Measurements from ENCODE around the gene WNT10A.

WNT10A gene

DNA sequence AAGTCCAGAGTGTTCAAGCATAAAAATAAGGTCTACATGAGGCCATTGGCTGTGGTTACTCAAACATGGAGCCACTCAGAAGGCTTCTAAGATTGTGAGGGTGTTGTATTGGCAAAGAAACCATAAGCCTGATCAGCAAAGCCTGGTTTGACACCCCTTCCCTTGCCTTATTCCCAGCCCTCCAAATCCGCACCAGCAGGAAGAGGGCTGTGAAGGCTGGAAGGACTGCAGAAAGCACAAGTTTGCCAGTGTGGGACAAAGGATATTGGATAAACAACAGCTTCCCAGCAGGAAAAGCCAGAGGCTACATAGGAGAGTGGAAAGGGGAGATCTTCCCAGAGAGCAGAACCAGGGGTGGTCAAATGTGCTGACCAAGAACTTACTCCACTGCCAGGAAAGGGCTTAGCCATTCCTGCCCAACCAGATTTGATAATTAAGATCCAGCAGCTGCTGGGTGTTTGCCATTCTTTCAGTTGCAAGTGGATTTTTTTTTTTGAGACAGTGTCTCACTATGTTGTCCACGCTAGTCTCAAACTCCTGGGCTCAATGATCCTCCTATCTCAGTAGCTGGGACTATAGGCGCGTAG, 47.5 kb upstream of the WNT10A start:
- Histone ChIP-seq H3K79me1 (ENCODE audit: low read length) (no peaks in the 10 kb centered on the region), H3K14ac (ENCODE audit: low read length) (no peak overlapping the region), H3K27ac (ENCODE audit: low read depth, low read length) (no peak overlapping the region), H3K36me3 (ENCODE audit: control insufficient read depth in 1 of 2, insufficient read depth in 2 of 2, low read length in 2 of 2) (no peaks in the 10 kb centered on the region), H3K79me2 (ENCODE audit: control insufficient read depth, insufficient read depth, low read length, poor library complexity) (no peaks in the 10 kb centered on the region), H2BK120ac (ENCODE audit: insufficient read depth, low read length, poor library complexity) (no peak overlapping the region), H3K9ac (ENCODE audit: low read length) (no peak overlapping the region), H3K9me3 (ENCODE audit: insufficient read depth, low read depth, low read length) (no peaks in the 10 kb centered on the region), H3K4me2 (ENCODE audit: low read length) (no peak overlapping the region), H3K18ac (ENCODE audit: low read length) (no peak overlapping the region), H3K4me1 (ENCODE audit: control insufficient read depth in 1 of 2, insufficient read depth in 2 of 2, low read length in 2 of 2) (no peaks in the 10 kb centered on the region), H2AK5ac (ENCODE audit: low read length) (no peak overlapping the region), H4K12ac (ENCODE audit: low read depth, low read length) (no peak overlapping the region), H2AFZ (ENCODE audit: insufficient read depth, low read length, poor library complexity) (no peak overlapping the region), H4K91ac (ENCODE audit: low read depth, low read length) (no peak overlapping the region), H3K4me3 (ENCODE audit: low read depth, low read length) (no peak overlapping the region), H2BK5ac (ENCODE audit: low read depth, low read length, poor library complexity) (no peak overlapping the region), H3K27me3 (ENCODE audit: insufficient read depth, low read length) (no peaks in the 10 kb centered on the region), H3K4ac (ENCODE audit: low read depth, low read length) (no peak overlapping the region), H2BK12ac (ENCODE audit: low read length) (no peak overlapping the region), H3K23ac (ENCODE audit: low read length) (no peak overlapping the region), H4K8ac (ENCODE audit: low read depth, low read length) (no peak overlapping the region)
- no peak for DNase-seq
- no CpG with 5 or more reads among the region's 4 CpGs for WGBS (ENCODE audit: extremely low coverage, insufficient coverage, insufficient read length)

DNA sequence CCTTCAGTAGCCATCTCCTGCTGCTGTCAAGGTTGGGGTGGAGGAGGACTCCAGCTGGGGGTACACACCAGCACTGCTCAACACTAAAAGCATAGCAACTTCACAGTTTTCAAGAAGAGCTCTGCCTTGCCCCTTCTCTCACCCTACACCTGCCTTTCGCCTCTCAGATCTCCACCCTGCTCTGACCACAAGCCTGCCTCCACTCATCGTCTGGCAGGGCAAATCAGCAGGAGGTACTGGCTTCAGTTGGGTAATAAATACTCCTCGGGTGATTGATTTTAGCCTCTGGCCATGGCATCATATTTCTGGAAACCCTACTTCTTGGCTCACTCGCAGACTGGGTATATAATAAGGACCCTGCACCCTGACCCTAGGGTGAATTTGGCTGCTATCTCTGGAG, 46.0 kb upstream of the WNT10A start:
- H3K4me2 ChIP-seq (ENCODE audit: low read length), result no peak overlapping the region
- no peak overlapping the region for H3K9ac ChIP-seq (ENCODE audit: low read length)
- H4K8ac ChIP-seq (ENCODE audit: low read depth, low read length), result no peak overlapping the region
- H2BK120ac ChIP-seq (ENCODE audit: insufficient read depth, low read length, poor library complexity), result no peak overlapping the region
- H3K36me3 ChIP-seq (ENCODE audit: control insufficient read depth in 1 of 2, insufficient read depth in 2 of 2, low read length in 2 of 2), result no peaks in the 10 kb centered on the region
- no peaks in the 10 kb centered on the region for H3K9me3 ChIP-seq (ENCODE audit: insufficient read depth, low read depth, low read length)
- H4K12ac ChIP-seq (ENCODE audit: low read depth, low read length), result no peak overlapping the region
- H3K79me2 ChIP-seq (ENCODE audit: control insufficient read depth, insufficient read depth, low read length, poor library complexity), result no peaks in the 10 kb centered on the region
- H2BK12ac ChIP-seq (ENCODE audit: low read length), result no peak overlapping the region
- no CpG with 5 or more reads among the region's 4 CpGs for WGBS (ENCODE audit: extremely low coverage, insufficient coverage, insufficient read length)
- no peaks in the 10 kb centered on the region for H3K27me3 ChIP-seq (ENCODE audit: insufficient read depth, low read length)
- no peaks in the 10 kb centered on the region for H3K79me1 ChIP-seq (ENCODE audit: low read length)
- H2AFZ ChIP-seq (ENCODE audit: insufficient read depth, low read length, poor library complexity), result no peak overlapping the region
- H3K4ac ChIP-seq (ENCODE audit: low read depth, low read length), result no peak overlapping the region
- H3K14ac ChIP-seq (ENCODE audit: low read length), result no peak overlapping the region
- no peak overlapping the region for H3K23ac ChIP-seq (ENCODE audit: low read length)
- no peak overlapping the region for H2AK5ac ChIP-seq (ENCODE audit: low read length)
- no peak overlapping the region for H3K4me3 ChIP-seq (ENCODE audit: low read depth, low read length)
- no peak for DNase-seq
- no peaks in the 10 kb centered on the region for H3K4me1 ChIP-seq (ENCODE audit: control insufficient read depth in 1 of 2, insufficient read depth in 2 of 2, low read length in 2 of 2)
- no peak overlapping the region for H4K91ac ChIP-seq (ENCODE audit: low read depth, low read length)
- no peak overlapping the region for H2BK5ac ChIP-seq (ENCODE audit: low read depth, low read length, poor library complexity)
- H3K18ac ChIP-seq (ENCODE audit: low read length), result no peak overlapping the region
- no peak overlapping the region for H3K27ac ChIP-seq (ENCODE audit: low read depth, low read length)

DNA sequence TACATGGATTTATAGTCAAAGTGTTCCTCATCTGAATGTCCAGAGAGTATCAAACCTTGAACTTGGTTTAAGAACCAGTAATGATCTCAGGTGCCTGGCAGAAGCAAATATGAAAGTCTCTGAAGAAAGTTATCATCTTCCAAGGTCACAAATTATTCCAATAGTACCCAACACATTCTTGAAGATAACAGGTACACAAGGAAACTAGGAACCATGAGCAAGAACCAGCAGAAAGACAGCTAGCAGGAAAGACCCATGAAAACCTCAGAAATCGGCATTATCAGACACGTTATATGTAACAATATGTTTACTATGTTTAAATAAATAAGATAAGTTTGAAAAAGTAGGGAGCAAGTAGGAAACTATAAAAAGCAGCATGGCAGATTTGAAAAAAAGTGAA, 43.2 kb upstream of the WNT10A start:
- Histone ChIP-seq H3K9ac (ENCODE audit: low read length) (no peak overlapping the region), H3K27ac (ENCODE audit: low read depth, low read length) (no peak overlapping the region), H4K8ac (ENCODE audit: low read depth, low read length) (no peak overlapping the region), H3K79me2 (ENCODE audit: control insufficient read depth, insufficient read depth, low read length, poor library complexity) (no peaks in the 10 kb centered on the region), H3K4me2 (ENCODE audit: low read length) (no peak overlapping the region), H3K4ac (ENCODE audit: low read depth, low read length) (no peak overlapping the region), H3K79me1 (ENCODE audit: low read length) (no peaks in the 10 kb centered on the region), H3K4me1 (ENCODE audit: control insufficient read depth in 1 of 2, insufficient read depth in 2 of 2, low read length in 2 of 2) (no peaks in the 10 kb centered on the region), H3K4me3 (ENCODE audit: low read depth, low read length) (no peak overlapping the region), H3K27me3 (ENCODE audit: insufficient read depth, low read length) (no peaks in the 10 kb centered on the region), H3K14ac (ENCODE audit: low read length) (no peak overlapping the region), H2BK120ac (ENCODE audit: insufficient read depth, low read length, poor library complexity) (no peak overlapping the region), H2AFZ (ENCODE audit: insufficient read depth, low read length, poor library complexity) (no peak overlapping the region), H4K12ac (ENCODE audit: low read depth, low read length) (no peak overlapping the region), H4K91ac (ENCODE audit: low read depth, low read length) (no peak overlapping the region), H2BK12ac (ENCODE audit: low read length) (no peak overlapping the region), H2BK5ac (ENCODE audit: low read depth, low read length, poor library complexity) (no peak overlapping the region), H2AK5ac (ENCODE audit: low read length) (no peak overlapping the region), H3K36me3 (ENCODE audit: control insufficient read depth in 1 of 2, insufficient read depth in 2 of 2, low read length in 2 of 2) (no peaks in the 10 kb centered on the region), H3K23ac (ENCODE audit: low read length) (no peak overlapping the region), H3K9me3 (ENCODE audit: insufficient read depth, low read depth, low read length) (no peaks in the 10 kb centered on the region), H3K18ac (ENCODE audit: low read length) (no peak overlapping the region)
- DNase-seq, result no peak
- WGBS (ENCODE audit: extremely low coverage, insufficient coverage, insufficient read length), result no CpG with 5 or more reads among the region's 2 CpGs

DNA sequence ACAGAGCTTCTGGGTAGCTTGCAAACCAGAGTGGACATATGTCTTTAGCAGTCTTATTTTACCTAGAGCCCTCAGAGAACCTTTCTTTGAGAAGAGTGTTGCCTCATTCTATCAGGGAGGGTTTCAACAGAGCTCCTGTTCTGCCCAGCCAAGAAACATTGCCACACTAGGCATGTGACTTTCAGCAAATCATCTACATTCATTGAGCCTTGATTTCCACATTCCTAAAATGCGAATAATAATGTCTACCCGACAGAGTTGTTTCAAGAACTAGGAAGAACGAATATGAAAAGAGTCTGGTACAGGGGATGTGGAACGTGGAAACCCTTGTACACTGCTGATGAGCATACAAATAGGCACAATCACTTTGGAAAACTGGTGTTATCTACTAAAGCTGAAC, 41.2 kb upstream of the WNT10A start:
- no peaks in the 10 kb centered on the region for H3K27me3 ChIP-seq (ENCODE audit: insufficient read depth, low read length)
- H4K91ac ChIP-seq (ENCODE audit: low read depth, low read length), result no peak overlapping the region
- no peak overlapping the region for H3K18ac ChIP-seq (ENCODE audit: low read length)
- no peak overlapping the region for H3K4me3 ChIP-seq (ENCODE audit: low read depth, low read length)
- no peak overlapping the region for H2BK120ac ChIP-seq (ENCODE audit: insufficient read depth, low read length, poor library complexity)
- H2AK5ac ChIP-seq (ENCODE audit: low read length), result no peak overlapping the region
- no peaks in the 10 kb centered on the region for H3K4me1 ChIP-seq (ENCODE audit: control insufficient read depth in 1 of 2, insufficient read depth in 2 of 2, low read length in 2 of 2)
- H3K4me2 ChIP-seq (ENCODE audit: low read length), result no peak overlapping the region
- no peak overlapping the region for H3K9ac ChIP-seq (ENCODE audit: low read length)
- H2AFZ ChIP-seq (ENCODE audit: insufficient read depth, low read length, poor library complexity), result no peak overlapping the region
- no peak overlapping the region for H2BK5ac ChIP-seq (ENCODE audit: low read depth, low read length, poor library complexity)
- H4K12ac ChIP-seq (ENCODE audit: low read depth, low read length), result no peak overlapping the region
- H3K27ac ChIP-seq (ENCODE audit: low read depth, low read length), result no peak overlapping the region
- H3K9me3 ChIP-seq (ENCODE audit: insufficient read depth, low read depth, low read length), result no peaks in the 10 kb centered on the region
- H3K79me2 ChIP-seq (ENCODE audit: control insufficient read depth, insufficient read depth, low read length, poor library complexity), result no peaks in the 10 kb centered on the region
- H3K79me1 ChIP-seq (ENCODE audit: low read length), result no peaks in the 10 kb centered on the region
- H3K36me3 ChIP-seq (ENCODE audit: control insufficient read depth in 1 of 2, insufficient read depth in 2 of 2, low read length in 2 of 2), result no peaks in the 10 kb centered on the region
- WGBS (ENCODE audit: extremely low coverage, insufficient coverage, insufficient read length), result no CpG with 5 or more reads among the region's 4 CpGs
- H4K8ac ChIP-seq (ENCODE audit: low read depth, low read length), result no peak overlapping the region
- no peak overlapping the region for H2BK12ac ChIP-seq (ENCODE audit: low read length)
- no peak overlapping the region for H3K23ac ChIP-seq (ENCODE audit: low read length)
- DNase-seq, result no peak
- H3K4ac ChIP-seq (ENCODE audit: low read depth, low read length), result no peak overlapping the region
- no peak overlapping the region for H3K14ac ChIP-seq (ENCODE audit: low read length)

Data from trophoblast cell (in vitro differentiated cells and primary cell).